DMS 273 treated with DMSO at 0.1 percent for 48 hours (cell line): ENCODE measurements around the gene MEI1.

Source experiments
- DNase-seq: peaks from one replicate; lab custom pipeline; 2025; lab: John Stamatoyannopoulos, UW

Gene MEI1

GRCh38 chr22:41782316-41782715, 83.0 kb downstream of the MEI1 start:
- no peak for DNase-seq

DNA sequence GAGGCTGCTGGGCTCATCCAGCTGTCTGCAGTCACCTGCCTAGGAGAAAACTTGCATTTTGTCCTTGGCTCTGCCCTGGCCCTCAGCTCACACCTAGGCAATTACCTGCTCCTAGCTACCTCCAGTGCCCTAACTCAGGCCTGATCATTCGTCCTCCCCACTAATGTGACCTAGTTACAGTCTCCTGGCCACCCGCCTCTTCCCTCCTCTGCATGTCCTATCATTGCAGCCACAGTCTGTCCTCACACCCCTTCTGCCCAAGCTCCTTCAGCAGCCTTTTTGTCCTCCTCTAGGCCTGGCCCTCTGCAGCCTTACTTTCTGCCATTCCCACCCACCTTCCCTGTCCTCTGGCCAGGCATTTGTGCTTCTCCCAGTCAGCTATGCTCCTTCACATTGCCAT, 83.4 kb downstream of the MEI1 start:
- no peak for DNase-seq

DNA sequence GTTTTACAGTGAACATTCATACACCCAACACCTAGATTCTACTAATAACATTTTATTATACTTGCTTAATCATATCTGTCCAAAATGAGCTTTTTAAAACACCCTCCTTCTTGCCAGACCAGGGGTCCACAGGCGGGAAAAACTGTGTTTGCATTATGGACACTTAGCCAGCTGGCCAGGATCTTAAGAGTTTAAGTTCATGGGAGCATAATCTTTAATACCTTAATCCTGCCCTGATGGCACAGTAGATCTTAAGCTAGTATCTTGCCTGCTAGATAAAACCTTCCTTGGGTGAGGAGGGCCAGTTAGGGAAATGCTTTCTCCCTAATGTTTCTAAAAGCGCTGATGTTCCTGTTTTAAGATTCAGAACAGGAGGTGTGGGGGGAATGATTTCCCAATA, 88.0 kb downstream of the MEI1 start:
- no peak for DNase-seq

- no peak for DNase-seq
Measured at GRCh38 chr22:41793871-41794270, 94.6 kb downstream of the MEI1 start.

- DNase-seq = no peak
Measured at GRCh38 chr22:41798736-41799135, 99.4 kb downstream of the MEI1 start.

- no peak for DNase-seq
Measured at GRCh38 chr22:41799486-41800347, 100.4 kb downstream of the MEI1 start.

DNA sequence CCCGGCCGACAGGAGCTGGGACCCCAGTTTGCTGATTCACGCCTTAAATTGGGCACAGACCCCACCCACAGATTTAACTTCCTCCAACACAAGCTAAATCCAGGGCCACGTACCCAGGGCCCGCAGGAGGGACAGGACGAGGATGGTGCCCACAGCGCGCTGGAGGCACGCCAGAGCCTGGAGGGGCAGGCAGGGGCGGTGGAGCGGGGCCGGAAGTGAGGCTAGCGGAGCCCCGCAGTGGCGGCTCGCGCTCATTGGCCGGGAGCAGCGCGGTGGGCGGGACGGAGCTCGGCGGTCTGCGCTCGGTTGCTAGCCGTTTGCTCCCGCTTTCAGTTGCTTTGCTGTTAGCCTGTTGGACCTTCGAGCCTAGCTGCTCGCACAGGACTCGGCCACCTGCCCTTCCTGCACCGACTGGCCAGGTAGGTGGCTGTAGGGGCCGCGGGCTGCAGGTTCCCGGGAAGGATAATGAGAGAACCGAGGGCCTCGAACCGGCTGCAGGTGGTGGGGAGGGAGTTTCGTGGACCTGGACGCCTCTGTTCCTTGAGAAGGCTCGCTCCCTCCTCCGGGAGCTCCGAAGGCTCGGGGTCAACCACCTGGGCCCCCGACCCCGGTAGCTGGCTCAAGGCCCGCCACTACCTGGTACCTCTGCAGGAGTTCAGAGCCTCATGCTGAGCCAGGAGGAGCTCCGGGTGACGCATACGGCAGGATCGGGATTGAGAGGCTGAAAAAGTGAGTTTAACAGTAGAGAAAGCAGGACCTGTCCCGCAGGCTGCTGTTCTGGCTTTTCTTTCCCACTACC, 101.2 kb downstream of the MEI1 start, which contains the start of gene CCDC134:
Gene CCDC134 (plus strand): TSS at position 332 of the 799 bp plus-strand sequence. CDS start 8,212 bp downstream, outside the sequence.
- DNase-seq = peak; percentile 41

GRCh38 chr22:41801147-41801819, 102.0 kb downstream of the MEI1 start:
- DNase-seq = no peak

DNA sequence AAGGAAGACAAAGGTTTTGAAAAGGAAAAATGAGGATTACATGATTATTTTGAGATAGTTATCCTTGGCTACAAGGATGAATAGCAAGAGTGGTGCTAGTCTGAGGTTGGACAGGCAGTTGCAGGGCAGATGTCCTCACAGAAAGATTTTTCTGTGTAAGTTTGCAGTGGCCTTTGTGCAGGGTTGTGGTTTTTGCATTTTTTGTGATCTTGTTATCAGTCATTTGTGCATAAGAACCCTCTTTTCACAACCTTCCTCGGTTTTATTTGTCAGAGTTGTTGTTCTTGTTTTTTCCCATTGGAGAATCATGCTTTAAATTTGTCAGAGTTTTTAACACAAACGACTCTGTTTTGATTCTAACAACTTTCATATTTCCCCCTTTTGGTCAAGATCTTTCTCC, 102.6 kb downstream of the MEI1 start:
- no peak for DNase-seq

DNA sequence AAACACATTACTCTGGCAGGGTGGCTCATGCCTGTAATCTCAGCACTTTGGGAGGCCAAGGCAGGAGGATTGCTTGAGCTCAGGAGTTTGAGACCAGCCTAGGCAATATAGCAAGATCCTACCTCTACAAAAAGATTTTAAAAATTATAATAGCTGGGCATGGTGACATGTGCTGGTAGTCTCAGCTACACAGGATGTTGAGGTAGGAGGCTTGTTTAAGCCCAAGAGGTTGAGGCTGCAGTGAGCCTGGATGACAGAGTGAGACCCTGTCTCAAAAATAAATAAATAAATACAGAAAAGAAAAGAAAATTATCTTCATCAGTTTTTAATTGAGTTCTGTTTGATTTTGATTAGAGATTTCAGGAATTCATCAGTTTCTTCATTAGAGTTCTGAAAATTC, 106.3 kb downstream of the MEI1 start:
- DNase-seq = no peak

GRCh38 chr22:41808400-41808799, 109.1 kb downstream of the MEI1 start:
- DNase-seq = no peak

DNA sequence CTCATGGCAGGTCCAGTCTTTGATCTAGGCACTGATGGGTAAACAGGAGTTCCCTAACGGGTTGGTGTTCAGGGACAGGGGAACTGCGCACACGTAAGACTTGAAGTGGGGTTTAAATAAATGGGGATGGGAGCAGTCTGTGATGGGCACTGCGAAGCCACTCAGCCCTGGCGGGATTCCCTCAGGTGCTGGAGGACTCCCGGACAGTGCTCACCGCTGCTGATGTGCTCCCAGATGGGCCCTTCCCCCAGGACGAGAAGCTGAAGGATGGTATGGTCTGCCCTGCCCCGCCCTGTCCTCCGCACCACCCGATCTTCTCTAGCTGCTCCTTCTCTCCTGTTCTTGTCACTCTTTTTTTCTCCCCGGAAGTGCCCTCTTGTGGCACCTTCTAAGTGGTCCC, 110.7 kb downstream of the MEI1 start:
- no peak for DNase-seq

DNA sequence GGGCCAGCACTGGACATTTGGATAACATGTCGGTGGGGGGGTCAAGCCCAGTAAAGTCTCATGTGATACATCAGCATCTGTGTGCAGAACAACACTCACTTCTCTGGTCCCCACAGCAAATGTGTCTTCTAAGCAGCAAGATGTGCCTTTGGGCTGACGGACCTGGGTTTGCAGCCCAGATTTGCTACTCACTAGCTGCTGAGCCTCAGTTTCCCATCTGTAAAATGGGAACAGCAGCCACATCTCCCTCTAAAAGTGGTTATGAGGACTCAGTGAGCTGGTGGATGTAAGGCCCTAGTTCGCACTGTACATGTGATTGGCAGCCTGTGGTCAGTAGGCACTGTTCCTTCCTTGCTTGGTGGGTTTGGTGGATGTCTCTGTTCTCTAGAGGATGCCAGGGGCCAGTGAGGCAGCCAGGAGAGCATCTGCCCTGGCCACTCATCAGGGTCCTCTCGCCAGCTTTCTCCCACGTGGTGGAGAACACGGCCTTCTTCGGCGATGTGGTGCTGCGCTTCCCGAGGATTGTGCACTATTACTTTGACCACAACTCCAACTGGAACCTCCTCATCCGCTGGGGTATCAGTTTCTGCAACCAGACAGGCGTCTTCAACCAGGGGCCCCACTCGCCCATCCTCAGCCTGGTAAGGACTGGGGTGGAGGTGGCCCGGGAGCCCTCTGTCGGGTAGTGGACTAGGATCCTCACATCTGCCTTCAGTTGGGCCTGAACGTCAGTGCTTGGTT, 113.7 kb downstream of the MEI1 start:
- no peak for DNase-seq

DNA sequence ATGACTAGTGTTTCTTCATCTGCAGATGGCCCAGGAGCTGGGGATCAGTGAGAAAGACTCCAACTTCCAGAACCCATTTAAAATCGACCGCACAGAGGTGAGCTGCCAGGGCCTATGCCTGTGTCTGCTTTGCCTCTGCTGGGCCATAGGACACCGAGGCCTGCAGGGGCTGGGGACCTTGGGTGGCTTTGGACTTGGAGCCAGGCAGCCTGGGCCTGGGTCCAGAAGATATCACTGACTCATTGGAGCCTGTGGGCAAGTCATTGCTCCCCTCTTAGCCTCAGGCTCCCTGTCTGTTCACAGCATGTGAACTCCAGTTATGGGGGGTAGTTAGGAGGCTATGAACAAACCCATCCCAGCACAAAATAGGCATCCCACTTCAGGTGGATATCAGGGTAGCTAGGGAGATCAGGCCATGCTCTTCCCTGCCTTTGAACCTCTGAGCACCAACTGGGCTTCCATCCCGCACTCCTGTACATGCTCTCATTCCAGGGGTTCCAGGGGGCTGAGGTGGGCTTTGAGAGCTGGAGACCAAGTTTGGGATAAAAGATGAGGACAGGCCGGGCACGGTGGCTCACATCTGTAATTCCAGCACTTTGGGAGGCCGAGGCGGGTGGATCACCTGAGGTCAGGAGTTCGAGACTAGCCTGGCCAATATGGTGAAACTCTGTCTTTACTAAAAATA, 114.6 kb downstream of the MEI1 start:
- no peak for DNase-seq

DNA sequence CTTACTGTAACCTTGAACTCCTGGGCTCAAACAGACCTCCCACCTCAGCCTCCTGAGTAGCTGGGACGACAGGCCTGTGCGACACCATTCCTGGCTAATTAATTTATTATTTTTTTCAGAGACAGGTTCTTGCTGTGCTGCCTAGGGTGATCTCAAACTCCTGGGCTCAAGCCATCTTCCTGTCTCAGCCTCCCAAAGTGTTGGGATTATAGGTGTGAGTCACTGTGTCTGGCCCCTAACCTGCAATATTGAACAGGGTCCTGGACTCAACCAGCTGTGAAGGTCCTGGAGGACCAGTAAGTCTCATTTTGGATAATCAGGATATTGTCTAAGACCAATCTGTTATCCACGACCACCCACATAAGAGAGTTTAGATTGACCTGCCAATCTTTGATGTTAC, 116.4 kb downstream of the MEI1 start:
- no peak for DNase-seq

DNA sequence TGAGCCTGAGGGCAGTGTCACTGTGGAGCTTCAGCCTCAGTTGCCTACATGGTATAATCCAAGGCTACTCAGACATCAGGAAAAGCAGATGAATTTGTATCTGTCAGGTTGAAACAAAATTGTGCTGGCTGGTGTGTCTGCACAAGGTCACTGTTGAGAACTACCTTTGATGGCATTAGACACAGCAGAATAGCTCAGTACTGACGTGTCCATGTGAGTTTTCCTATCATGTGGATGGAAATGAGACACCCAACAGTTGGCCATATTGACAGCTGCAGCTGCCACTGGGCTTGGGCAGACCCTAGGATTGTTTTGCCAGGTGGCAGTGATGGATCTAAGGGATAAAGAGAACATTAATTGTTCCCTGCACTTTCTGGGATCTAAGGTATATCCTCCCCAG, 116.9 kb downstream of the MEI1 start:
- no peak for DNase-seq

GRCh38 chr22:41816871-41817270, 117.6 kb downstream of the MEI1 start:
- no peak for DNase-seq

GRCh38 chr22:41818011-41818410, 118.7 kb downstream of the MEI1 start:
- no peak for DNase-seq

DNA sequence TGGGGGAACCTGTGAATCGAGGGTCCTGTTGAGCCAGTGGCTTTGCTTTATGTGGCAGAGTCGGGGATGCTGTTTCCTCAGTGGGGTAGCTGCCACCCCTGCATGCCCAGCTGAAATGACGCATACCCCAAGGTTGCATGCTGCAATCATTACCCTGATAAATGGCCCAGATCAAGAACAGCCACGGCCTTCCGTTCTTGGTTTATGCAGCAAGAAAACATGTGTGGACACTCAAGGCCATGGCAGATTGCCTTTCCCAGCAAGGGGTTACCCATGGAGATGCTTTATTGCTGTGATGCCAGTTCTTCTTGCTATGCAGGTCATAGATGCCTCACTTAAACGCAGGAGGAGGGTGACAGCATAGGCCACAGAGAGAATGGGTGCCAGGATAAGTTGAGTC, 119.3 kb downstream of the MEI1 start:
- no peak for DNase-seq

DNA sequence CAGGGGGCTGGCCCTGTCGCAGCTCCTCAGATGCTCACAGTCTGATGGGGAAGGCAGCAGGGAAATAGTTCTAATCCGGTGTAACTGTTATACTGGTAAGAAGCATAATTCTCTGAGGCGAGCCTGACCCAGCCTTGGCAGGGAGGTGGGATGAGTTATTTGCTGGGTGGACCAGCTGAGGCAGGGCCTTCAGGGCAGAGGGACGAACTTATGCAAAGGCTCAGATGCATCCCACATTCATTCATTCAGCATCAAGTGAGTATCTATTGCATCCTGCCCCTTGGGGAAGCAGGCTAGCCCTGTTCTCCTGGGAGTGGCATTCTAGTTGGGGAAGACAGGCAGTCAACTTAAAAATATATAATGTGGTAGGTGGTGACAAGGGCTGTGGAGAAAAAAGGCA, 120.0 kb downstream of the MEI1 start:
- DNase-seq = no peak

DNA sequence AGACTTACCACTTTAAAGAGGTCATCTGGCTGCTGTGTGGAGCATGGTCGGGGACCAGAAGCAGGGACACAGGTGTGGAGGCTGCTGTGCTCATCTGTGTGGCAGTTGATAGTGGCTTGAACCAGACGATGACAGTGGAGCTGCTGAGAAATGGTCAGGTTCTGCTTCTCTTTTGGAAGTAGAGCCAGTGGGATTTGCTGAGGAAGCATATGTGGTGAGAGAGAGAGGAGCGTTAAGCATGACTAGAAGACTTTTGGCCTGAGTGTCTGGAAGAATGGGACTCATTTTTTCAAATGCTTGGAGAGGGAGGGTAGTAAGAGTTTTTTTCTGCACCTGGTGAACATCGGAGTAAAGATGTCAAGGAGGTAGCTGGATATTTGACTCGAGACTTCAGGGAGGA, 121.1 kb downstream of the MEI1 start:
- no peak for DNase-seq
